Measurements from ENCODE around the gene LHFPL3. TPM values are rescaled to one million over a fixed set of nuclear protein-coding genes. Genes with fewer than 3 reads are reported as not detected.

LHFPL3 gene
- total RNA-seq, 1 experiment from 2014 or later: not detected

DNA sequence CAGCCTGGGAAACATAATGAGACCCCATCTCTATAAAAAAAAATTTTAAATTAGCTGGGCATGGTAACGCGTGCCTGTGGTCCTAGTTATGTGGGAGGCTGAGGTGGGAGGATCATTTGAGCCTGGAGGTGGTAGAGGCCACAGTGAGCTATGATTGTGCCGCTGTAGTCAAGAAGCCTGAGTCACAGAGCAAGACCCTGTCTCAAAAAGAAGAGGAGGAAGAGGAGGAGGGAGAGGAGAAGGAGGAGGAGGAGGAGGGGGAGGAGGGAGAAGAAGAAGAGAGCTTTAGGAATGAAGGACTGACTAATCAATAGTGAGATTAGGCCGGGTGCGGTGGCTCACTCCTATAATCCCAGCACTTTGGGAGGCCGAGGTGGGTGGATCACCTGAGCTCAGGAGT lies 573.8 kb downstream of the LHFPL3 start:
- peaks cover 13% of the 10 kb centered on the region for H3K27me3 ChIP-seq (ENCODE audit: insufficient read depth, low read length)
- no peaks in the 10 kb centered on the region for H3K36me3 ChIP-seq (ENCODE audit: control insufficient read depth in 1 of 2, insufficient read depth in 2 of 2, low read length in 2 of 2)
- H3K9me3 ChIP-seq (ENCODE audit: control insufficient read depth in 1 of 2, insufficient read depth in 1 of 2, low read depth in 1 of 2, low read length in 2 of 2): no peaks in the 10 kb centered on the region
- H3K9ac ChIP-seq (ENCODE audit: low read length): no peak overlapping the region
- no peak overlapping the region for H3K4me2 ChIP-seq (ENCODE audit: low read length)
- H3K27ac ChIP-seq (ENCODE audit: low read depth, low read length): no peak overlapping the region
- CTCF ChIA-PET: no interaction called here
- no peaks in the 10 kb centered on the region for H3K9me2 ChIP-seq (ENCODE audit: insufficient read depth)
- no peak overlapping the region for H3K4me3 ChIP-seq (replicated peaks in 1 of 2; ENCODE audit: low read depth in 1 of 2, low read length in 2 of 2)
- RAD21 ChIA-PET (ENCODE audit: low non-redundant PET in 1 of 2, low total read pairs in 2 of 2, uncharacterized antibody in 2 of 2, unreplicated experiment in 2 of 2): no interaction called here
- TF ChIP-seq ZNF274 (IDR thresholded peaks at IDR 0.05; ENCODE audit: low read depth, low read length) (no peak), SIN3A (IDR thresholded peaks at IDR 0.05; ENCODE audit: low read depth) (no peak), JUND (IDR thresholded peaks at IDR 0.05) (no peak), EZH2phosphoT487 (IDR thresholded peaks at IDR 0.05; ENCODE audit: borderline replicate concordance) (no peak), CEBPB (IDR thresholded peaks at IDR 0.05; ENCODE audit: low read depth) (no peak), EGR1 (IDR thresholded peaks at IDR 0.05; ENCODE audit: low read depth) (no peak), FOSL1 (IDR thresholded peaks at IDR 0.05; ENCODE audit: low read depth) (no peak), SP1 (IDR thresholded peaks at IDR 0.05; ENCODE audit: low read depth) (no peak)
- TF ChIP-seq, protein P1, sequence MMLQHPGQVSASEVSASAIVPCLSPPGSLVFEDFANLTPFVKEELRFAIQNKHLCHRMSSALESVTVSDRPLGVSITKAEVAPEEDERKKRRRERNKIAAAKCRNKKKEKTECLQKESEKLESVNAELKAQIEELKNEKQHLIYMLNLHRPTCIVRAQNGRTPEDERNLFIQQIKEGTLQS (IDR thresholded peaks at IDR 0.05): no peak
- TF ChIP-seq, protein P2, sequence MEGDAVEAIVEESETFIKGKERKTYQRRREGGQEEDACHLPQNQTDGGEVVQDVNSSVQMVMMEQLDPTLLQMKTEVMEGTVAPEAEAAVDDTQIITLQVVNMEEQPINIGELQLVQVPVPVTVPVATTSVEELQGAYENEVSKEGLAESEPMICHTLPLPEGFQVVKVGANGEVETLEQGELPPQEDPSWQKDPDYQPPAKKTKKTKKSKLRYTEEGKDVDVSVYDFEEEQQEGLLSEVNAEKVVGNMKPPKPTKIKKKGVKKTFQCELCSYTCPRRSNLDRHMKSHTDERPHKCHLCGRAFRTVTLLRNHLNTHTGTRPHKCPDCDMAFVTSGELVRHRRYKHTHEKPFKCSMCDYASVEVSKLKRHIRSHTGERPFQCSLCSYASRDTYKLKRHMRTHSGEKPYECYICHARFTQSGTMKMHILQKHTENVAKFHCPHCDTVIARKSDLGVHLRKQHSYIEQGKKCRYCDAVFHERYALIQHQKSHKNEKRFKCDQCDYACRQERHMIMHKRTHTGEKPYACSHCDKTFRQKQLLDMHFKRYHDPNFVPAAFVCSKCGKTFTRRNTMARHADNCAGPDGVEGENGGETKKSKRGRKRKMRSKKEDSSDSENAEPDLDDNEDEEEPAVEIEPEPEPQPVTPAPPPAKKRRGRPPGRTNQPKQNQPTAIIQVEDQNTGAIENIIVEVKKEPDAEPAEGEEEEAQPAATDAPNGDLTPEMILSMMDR (IDR thresholded peaks at IDR 0.05 in 2 of 3, conservative IDR thresholded peaks at IDR 0.05 in 1 of 3; ENCODE audit: borderline replicate concordance in 1 of 3, insufficient read depth in 1 of 3, low read depth in 2 of 3, low read length in 2 of 3): no peak
- TF ChIP-seq, protein P3, sequence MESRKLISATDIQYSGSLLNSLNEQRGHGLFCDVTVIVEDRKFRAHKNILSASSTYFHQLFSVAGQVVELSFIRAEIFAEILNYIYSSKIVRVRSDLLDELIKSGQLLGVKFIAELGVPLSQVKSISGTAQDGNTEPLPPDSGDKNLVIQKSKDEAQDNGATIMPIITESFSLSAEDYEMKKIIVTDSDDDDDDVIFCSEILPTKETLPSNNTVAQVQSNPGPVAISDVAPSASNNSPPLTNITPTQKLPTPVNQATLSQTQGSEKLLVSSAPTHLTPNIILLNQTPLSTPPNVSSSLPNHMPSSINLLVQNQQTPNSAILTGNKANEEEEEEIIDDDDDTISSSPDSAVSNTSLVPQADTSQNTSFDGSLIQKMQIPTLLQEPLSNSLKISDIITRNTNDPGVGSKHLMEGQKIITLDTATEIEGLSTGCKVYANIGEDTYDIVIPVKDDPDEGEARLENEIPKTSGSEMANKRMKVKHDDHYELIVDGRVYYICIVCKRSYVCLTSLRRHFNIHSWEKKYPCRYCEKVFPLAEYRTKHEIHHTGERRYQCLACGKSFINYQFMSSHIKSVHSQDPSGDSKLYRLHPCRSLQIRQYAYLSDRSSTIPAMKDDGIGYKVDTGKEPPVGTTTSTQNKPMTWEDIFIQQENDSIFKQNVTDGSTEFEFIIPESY (IDR thresholded peaks at IDR 0.05; ENCODE audit: extremely low read depth, insufficient replicate concordance, low read length): no peak
- TF ChIP-seq, protein P4, sequence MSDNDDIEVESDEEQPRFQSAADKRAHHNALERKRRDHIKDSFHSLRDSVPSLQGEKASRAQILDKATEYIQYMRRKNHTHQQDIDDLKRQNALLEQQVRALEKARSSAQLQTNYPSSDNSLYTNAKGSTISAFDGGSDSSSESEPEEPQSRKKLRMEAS (IDR thresholded peaks at IDR 0.05): no peak
- intact Hi-C loops (cut with micrococcal nuclease): no loop called here
- POLR2A ChIA-PET: no interaction called here
- H4K20me1 ChIP-seq (ENCODE audit: insufficient read depth): no peaks in the 10 kb centered on the region
- ATAC-seq: no peak
- DNase-seq (ENCODE audit: low read depth, low spot score): no peak
- no peak overlapping the region for H2AFZ ChIP-seq (ENCODE audit: low read depth, low read length, poor library complexity, severe bottlenecking)
- no TSS peak for BruUV-seq (replicated peaks)
- no peaks in the 10 kb centered on the region for H3K79me2 ChIP-seq (ENCODE audit: insufficient read depth, low read length)
- H3K4me1 ChIP-seq (ENCODE audit: control insufficient read depth in 1 of 2, insufficient read depth in 2 of 2, low read length in 2 of 2): no peaks in the 10 kb centered on the region
